ENCODE results near the gene ATXN10. TPM values are rescaled to one million over a fixed set of nuclear protein-coding genes. Genes with fewer than 3 reads are reported as not detected.

The ATXN10 gene
- total RNA-seq, 2 experiments from 2014 or later = 75.9 to 81.0 TPM

GRCh38 chr22:45836418-45837169 lies 165.0 kb downstream of the ATXN10 start:
- no peak overlapping the region for H3K4me3 Mint-ChIP-seq
- DNase-seq = no peak
- peaks cover 2% of the 10 kb centered on the region for H3K36me3 Mint-ChIP-seq
- H3K4me1 Mint-ChIP-seq = peaks cover 11% of the 10 kb centered on the region
- ATAC-seq (ENCODE audit: low read depth) = no peak
- H3K27ac Mint-ChIP-seq = no peak overlapping the region
- no peaks in the 10 kb centered on the region for H3K9me3 Mint-ChIP-seq
- no peaks in the 10 kb centered on the region for H3K27me3 Mint-ChIP-seq
- POLR2A ChIA-PET = no interaction called here

- H3K36me3 Mint-ChIP-seq = peaks cover 2% of the 10 kb centered on the region
- no peak for DNase-seq
- POLR2A ChIA-PET = no interaction called here
- no peak overlapping the region for H3K4me3 Mint-ChIP-seq
- H3K9me3 Mint-ChIP-seq = no peaks in the 10 kb centered on the region
- ATAC-seq (ENCODE audit: low read depth) = no peak
- H3K4me1 Mint-ChIP-seq = peaks cover 9% of the 10 kb centered on the region
- no peak overlapping the region for H3K27ac Mint-ChIP-seq
- H3K27me3 Mint-ChIP-seq = no peaks in the 10 kb centered on the region
Measured at GRCh38 chr22:45837508-45837907, 165.9 kb downstream of the ATXN10 start.

- Mint-ChIP-seq H3K36me3 (no peaks in the 10 kb centered on the region), H3K4me3 (no peak overlapping the region), H3K4me1 (peaks cover 7% of the 10 kb centered on the region), H3K27me3 (no peaks in the 10 kb centered on the region), H3K27ac (no peak overlapping the region), H3K9me3 (no peaks in the 10 kb centered on the region)
- DNase-seq (no peak), ATAC-seq (ENCODE audit: low read depth) (no peak)
- POLR2A ChIA-PET = no interaction called here
Measured at GRCh38 chr22:45838305-45838887, 166.8 kb downstream of the ATXN10 start.

DNA sequence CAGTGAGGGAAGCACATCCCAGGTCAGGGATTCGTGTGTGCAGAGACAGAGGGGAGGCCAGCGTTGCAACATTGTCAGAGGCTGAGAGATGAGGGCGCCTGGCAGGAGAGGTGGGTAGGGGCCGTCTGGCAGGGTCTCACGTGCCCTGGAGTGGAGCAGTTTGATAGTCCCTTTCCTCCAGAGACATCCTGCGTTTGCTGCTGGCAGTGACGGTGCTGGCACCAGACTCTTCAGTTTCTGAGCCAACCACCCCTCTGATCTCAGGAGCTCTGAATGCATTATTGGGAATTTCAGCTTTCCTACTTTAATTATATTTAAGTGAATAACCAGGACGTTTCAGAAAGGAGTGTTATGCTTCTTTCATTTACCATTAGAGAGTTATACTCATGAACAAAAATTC lies 168.8 kb downstream of the ATXN10 start:
- peaks cover 7% of the 10 kb centered on the region for H3K36me3 Mint-ChIP-seq
- H3K9me3 Mint-ChIP-seq = no peaks in the 10 kb centered on the region
- ATAC-seq (ENCODE audit: low read depth) (no peak), DNase-seq (no peak)
- no peaks in the 10 kb centered on the region for H3K27me3 Mint-ChIP-seq
- no peak overlapping the region for H3K4me3 Mint-ChIP-seq
- H3K4me1 Mint-ChIP-seq = peaks cover 4% of the 10 kb centered on the region
- POLR2A ChIA-PET = no interaction called here
- H3K27ac Mint-ChIP-seq = no peak overlapping the region

GRCh38 chr22:45842291-45842991 lies 170.8 kb downstream of the ATXN10 start:
- Mint-ChIP-seq H3K36me3 (peaks cover 12% of the 10 kb centered on the region), H3K9me3 (no peaks in the 10 kb centered on the region), H3K27me3 (no peaks in the 10 kb centered on the region), H3K27ac (no peak overlapping the region), H3K4me3 (no peak overlapping the region), H3K4me1 (peaks cover 4% of the 10 kb centered on the region)
- ATAC-seq (ENCODE audit: low read depth) = no peak
- POLR2A ChIA-PET = no interaction called here
- no peak for DNase-seq

- Mint-ChIP-seq H3K36me3 (peaks cover 13% of the 10 kb centered on the region), H3K27ac (no peak overlapping the region), H3K4me3 (no peak overlapping the region)
Measured at GRCh38 chr22:45843031-45843430, 171.4 kb downstream of the ATXN10 start.

DNA sequence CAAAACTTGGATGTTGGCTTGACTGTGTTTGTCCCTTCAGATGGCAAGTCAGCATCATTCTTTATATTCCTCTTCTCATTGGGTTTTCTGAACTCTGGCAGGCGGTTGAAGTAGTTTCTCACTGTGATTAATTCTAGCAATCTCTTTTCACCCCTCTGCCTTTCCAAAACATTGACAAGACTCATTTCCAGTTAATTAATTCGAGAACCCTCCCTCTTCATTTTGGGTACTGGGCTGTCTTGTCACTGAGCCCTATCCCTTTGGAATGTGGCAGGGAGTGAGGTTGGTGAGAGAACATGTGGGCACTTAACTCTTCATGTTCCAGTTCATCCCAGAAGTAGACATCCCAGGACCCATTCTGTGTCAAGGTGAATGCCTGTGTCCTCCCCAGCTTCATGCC lies 172.4 kb downstream of the ATXN10 start:
- no peak for DNase-seq
- POLR2A ChIA-PET = no interaction called here
- ATAC-seq (ENCODE audit: low read depth) = no peak
- H3K4me1 Mint-ChIP-seq = peaks cover 4% of the 10 kb centered on the region
- H3K27ac Mint-ChIP-seq = no peak overlapping the region
- no peaks in the 10 kb centered on the region for H3K27me3 Mint-ChIP-seq
- H3K4me3 Mint-ChIP-seq = peak overlapping the region; percentile 41
- H3K36me3 Mint-ChIP-seq = peaks cover 21% of the 10 kb centered on the region
- peaks cover 2% of the 10 kb centered on the region for H3K9me3 Mint-ChIP-seq

More at GRCh38 chr22:45843031-45843430, 171.4 kb downstream of the ATXN10 start:
- Mint-ChIP-seq H3K4me1 (peaks cover 4% of the 10 kb centered on the region), H3K9me3 (no peaks in the 10 kb centered on the region), H3K27me3 (no peaks in the 10 kb centered on the region)
- no peak for DNase-seq
- POLR2A ChIA-PET = no interaction called here
- no peak for ATAC-seq (ENCODE audit: low read depth)

GRCh38 chr22:45845076-45845487 lies 173.4 kb downstream of the ATXN10 start:
- DNase-seq (no peak), ATAC-seq (ENCODE audit: low read depth) (no peak)
- Mint-ChIP-seq H3K36me3 (peaks cover 29% of the 10 kb centered on the region), H3K27ac (no peak overlapping the region), H3K27me3 (no peaks in the 10 kb centered on the region), H3K4me1 (peaks cover 4% of the 10 kb centered on the region), H3K9me3 (peaks cover 3% of the 10 kb centered on the region), H3K4me3 (no peak overlapping the region)
- POLR2A ChIA-PET = no interaction called here

DNA sequence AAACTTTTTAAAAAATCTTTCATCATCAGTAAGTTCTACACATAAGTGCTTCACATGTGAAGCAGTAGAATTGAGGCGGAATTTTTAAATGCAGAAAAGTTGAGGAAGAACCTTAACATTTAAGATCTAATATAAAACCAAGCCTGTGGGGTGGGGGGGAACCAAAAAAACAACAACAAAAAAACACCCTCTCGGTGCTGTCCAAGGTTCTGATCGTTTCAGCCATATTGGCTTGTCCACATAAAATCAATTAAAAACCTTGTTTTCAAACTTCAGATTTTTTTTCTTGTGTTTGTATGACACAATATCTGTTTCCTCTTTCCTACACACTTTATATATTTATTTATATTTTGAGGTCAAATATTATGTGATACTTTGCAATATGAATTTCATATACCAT lies 175.3 kb downstream of the ATXN10 start:
- Mint-ChIP-seq H3K27ac (no peak overlapping the region), H3K36me3 (peaks cover 45% of the 10 kb centered on the region), H3K4me3 (no peak overlapping the region), H3K4me1 (peaks cover 4% of the 10 kb centered on the region), H3K9me3 (peaks cover 11% of the 10 kb centered on the region), H3K27me3 (no peaks in the 10 kb centered on the region)
- DNase-seq (no peak), ATAC-seq (ENCODE audit: low read depth) (no peak)
- POLR2A ChIA-PET = no interaction called here

DNA sequence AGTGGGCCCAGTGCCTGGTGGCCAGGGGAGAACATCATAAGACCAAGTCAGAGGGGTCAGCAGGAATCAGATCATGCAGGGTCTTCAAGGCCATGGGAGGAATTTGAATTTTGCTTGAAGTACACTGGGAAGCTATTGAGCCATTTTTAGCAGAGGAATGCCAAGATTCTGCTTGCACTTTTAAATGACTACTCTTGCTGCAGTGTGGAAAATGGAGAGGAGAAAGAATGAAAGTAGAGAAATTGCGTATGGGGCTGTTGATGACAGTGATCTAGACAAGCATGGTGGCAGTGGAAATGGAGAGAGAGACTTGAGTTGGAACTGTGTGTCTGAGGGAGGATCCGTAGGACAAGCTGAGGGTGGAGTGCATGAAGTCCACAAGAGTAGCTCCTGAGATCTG lies 177.3 kb downstream of the ATXN10 start:
- Mint-ChIP-seq H3K36me3 (peaks cover 53% of the 10 kb centered on the region), H3K4me1 (no peaks in the 10 kb centered on the region), H3K27me3 (no peaks in the 10 kb centered on the region), H3K27ac (no peak overlapping the region), H3K4me3 (no peak overlapping the region), H3K9me3 (peaks cover 17% of the 10 kb centered on the region)
- no peak for DNase-seq
- POLR2A ChIA-PET = no interaction called here
- ATAC-seq (ENCODE audit: low read depth) = no peak

DNA sequence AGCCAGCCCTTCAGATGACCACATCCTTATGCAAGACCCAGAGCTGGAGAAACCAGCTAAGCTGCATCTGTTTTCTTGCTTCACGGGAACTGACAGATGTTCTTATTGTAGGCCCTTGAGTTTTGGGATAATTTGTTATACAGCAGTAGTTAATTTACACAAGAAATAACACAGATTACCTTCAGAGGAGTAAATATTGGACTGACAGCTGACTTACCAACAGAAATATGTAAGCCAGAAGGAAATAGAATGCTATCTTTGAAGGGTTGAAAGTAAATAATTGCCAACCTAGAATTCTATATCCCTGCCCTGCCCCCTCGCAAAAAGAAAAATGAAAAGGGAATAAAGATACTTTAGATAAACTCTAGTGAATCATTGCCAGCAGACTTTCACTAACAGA lies 181.2 kb downstream of the ATXN10 start:
- POLR2A ChIA-PET = no interaction called here
- Mint-ChIP-seq H3K4me1 (no peaks in the 10 kb centered on the region), H3K27ac (no peak overlapping the region), H3K36me3 (peaks cover 47% of the 10 kb centered on the region), H3K27me3 (no peaks in the 10 kb centered on the region), H3K4me3 (no peak overlapping the region), H3K9me3 (peaks cover 17% of the 10 kb centered on the region)
- ATAC-seq (ENCODE audit: low read depth) (no peak), DNase-seq (no peak)

- Mint-ChIP-seq H3K4me1 (no peaks in the 10 kb centered on the region), H3K9me3 (peaks cover 10% of the 10 kb centered on the region), H3K27ac (no peak overlapping the region)
Measured at GRCh38 chr22:45855961-45856360, 184.3 kb downstream of the ATXN10 start.

DNA sequence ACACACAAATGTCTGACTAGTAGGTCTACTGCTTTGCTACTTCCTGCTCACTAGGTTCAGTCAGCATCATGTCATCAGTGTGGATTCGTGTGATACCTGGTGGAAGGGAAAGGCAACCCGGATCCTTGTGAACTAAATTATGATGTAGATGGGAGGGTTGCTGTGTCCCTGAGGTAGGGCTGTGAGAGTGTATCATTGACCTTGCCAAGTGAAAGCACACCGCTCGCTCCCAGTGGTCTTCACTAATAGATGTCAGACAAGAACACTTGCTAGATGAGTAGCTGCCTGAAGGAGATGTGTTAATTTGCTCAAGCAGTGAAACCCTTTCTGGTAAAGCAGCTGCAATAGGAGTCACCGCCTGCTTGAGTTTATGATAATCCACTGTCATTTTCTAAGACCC lies 185.9 kb downstream of the ATXN10 start:
- ATAC-seq (ENCODE audit: low read depth) (no peak), DNase-seq (no peak)
- Mint-ChIP-seq H3K27me3 (peaks cover 5% of the 10 kb centered on the region), H3K27ac (no peak overlapping the region), H3K4me3 (no peak overlapping the region), H3K4me1 (no peaks in the 10 kb centered on the region), H3K36me3 (peaks cover 9% of the 10 kb centered on the region), H3K9me3 (peaks cover 3% of the 10 kb centered on the region)
- POLR2A ChIA-PET = no interaction called here

More at GRCh38 chr22:45855961-45856360, 184.3 kb downstream of the ATXN10 start:
- no peak for DNase-seq
- no peak overlapping the region for H3K4me3 Mint-ChIP-seq
- no peaks in the 10 kb centered on the region for H3K27me3 Mint-ChIP-seq
- peaks cover 24% of the 10 kb centered on the region for H3K36me3 Mint-ChIP-seq
- no peak for ATAC-seq (ENCODE audit: low read depth)
- POLR2A ChIA-PET = no interaction called here
